SK-N-SH treated with all-trans-retinoic acid at 6 μM for 48 hours (cell line): Measurements from ENCODE around the gene CCL5.

Experiments used
- ATAC-seq: fragments of 200-7000 bp; cut with Tn5 transposase; 3 replicates; pipeline ENCODE4 v1.9.1; 2020; ENCODE audit warnings: mild to moderate bottlenecking, moderate library complexity
- ARNTL ChIP-seq: fragments of 450-650 bp; formaldehyde crosslinking; IDR thresholded peaks from 2 replicates; pipeline ENCODE4 v1.5.0; 2020; ENCODE audit warnings: low read depth, mild to moderate bottlenecking, moderate library complexity, borderline replicate concordance
- BACH2 ChIP-seq: fragments of 250-450 bp; sonication (Bioruptor Pico); IDR thresholded peaks from 2 replicates; pipeline ENCODE4 v1.9.0; 2021; ENCODE audit warnings: mild to moderate bottlenecking, borderline replicate concordance
- CREB5 ChIP-seq: fragments of 250-450 bp; sonication (Bioruptor Pico); IDR thresholded peaks from 2 replicates; pipeline ENCODE4 v1.5.1; 2020; ENCODE audit warnings: low read depth, mild to moderate bottlenecking, moderate library complexity
- CSDC2 ChIP-seq: fragments of 250-450 bp; sonication (Bioruptor Pico); IDR thresholded peaks from 2 replicates; pipeline ENCODE4 v1.5.0; 2020; ENCODE audit warnings: mild to moderate bottlenecking, moderate library complexity
- CSRNP3 ChIP-seq: fragments of 250-450 bp; sonication (Bioruptor Pico); IDR thresholded peaks from 2 replicates; pipeline ENCODE4 v1.5.1; 2021; ENCODE audit warnings: mild to moderate bottlenecking, moderate library complexity
- ESRRG ChIP-seq: fragments of 250-450 bp; sonication (Bioruptor Pico); IDR thresholded peaks from 2 replicates; pipeline ENCODE4 v1.6.1; 2021; ENCODE audit warnings: mild to moderate bottlenecking
- GLIS3 ChIP-seq: fragments of 250-450 bp; sonication (Bioruptor Pico); IDR thresholded peaks from 2 replicates; pipeline ENCODE4 v1.5.0; 2020; ENCODE audit warnings: mild to moderate bottlenecking, moderate library complexity
- ISL1 ChIP-seq: fragments of 250-450 bp; sonication (Bioruptor Pico); IDR thresholded peaks from 2 replicates; pipeline ENCODE4 v2.1.2; 2022; ENCODE audit warnings: mild to moderate bottlenecking, moderate library complexity
- OSR1 ChIP-seq: fragments of 250-450 bp; sonication (Bioruptor Pico); IDR thresholded peaks from 2 replicates; pipeline ENCODE4 v1.8.0; 2022; ENCODE audit warnings: moderate library complexity, mild to moderate bottlenecking, inconsistent platforms
- PPARA ChIP-seq: fragments of 250-450 bp; sonication (Bioruptor Pico); IDR thresholded peaks from 2 replicates; pipeline ENCODE4 v1.5.0; 2020; ENCODE audit warnings: mild to moderate bottlenecking, borderline replicate concordance
- RARB ChIP-seq: fragments of 250-450 bp; sonication (Bioruptor Pico); IDR thresholded peaks from 2 replicates; pipeline ENCODE4 v1.8.0; 2021; ENCODE audit warnings: mild to moderate bottlenecking, moderate library complexity
- SNAI2 ChIP-seq: fragments of 250-450 bp; sonication (Bioruptor Pico); IDR thresholded peaks from 2 replicates; pipeline ENCODE4 v1.5.0; 2020; ENCODE audit warnings: mild to moderate bottlenecking, moderate library complexity
- TCF4 ChIP-seq: fragments of 250-450 bp; sonication (Bioruptor Pico); IDR thresholded peaks from 2 replicates; pipeline ENCODE4 v1.8.0; 2021; ENCODE audit warnings: mild to moderate bottlenecking, moderate library complexity, borderline replicate concordance
- TOX ChIP-seq: fragments of 250-450 bp; sonication (Bioruptor Pico); IDR thresholded peaks from 2 replicates; pipeline ENCODE4 v1.8.0; 2021; ENCODE audit warnings: mild to moderate bottlenecking, moderate library complexity, borderline replicate concordance
- ZFP30 ChIP-seq: fragments of 450-650 bp; formaldehyde crosslinking; IDR thresholded peaks from 2 replicates; pipeline ENCODE4 v1.5.0; 2022; ENCODE audit warnings: mild to moderate bottlenecking, moderate library complexity
- ZNF565 ChIP-seq: fragments of 450-650 bp; formaldehyde crosslinking; conservative IDR thresholded peaks from 2 replicates; pipeline ENCODE4 v1.5.0; 2020; ENCODE audit warnings: low read depth, mild to moderate bottlenecking, moderate library complexity
- ZNF70 ChIP-seq: fragments of 450-650 bp; formaldehyde crosslinking; IDR thresholded peaks from 2 replicates; pipeline ENCODE4 v1.5.0; 2020; ENCODE audit warnings: mild to moderate bottlenecking, moderate library complexity
- ZNF8 ChIP-seq: fragments of 450-650 bp; formaldehyde crosslinking; IDR thresholded peaks from 2 replicates; pipeline ENCODE4 v1.5.0; 2020; ENCODE audit warnings: mild to moderate bottlenecking, moderate library complexity
- TF ChIP-seq, protein P1 (sequence below): fragments of 250-450 bp; sonication (Bioruptor Pico); IDR thresholded peaks from 2 replicates; pipeline ENCODE4 v1.8.0; 2020; ENCODE audit warnings: mild to moderate bottlenecking, moderate library complexity, borderline replicate concordance
- TF ChIP-seq, protein P2 (sequence below): fragments of 250-450 bp; sonication (Bioruptor Pico); IDR thresholded peaks from 2 replicates; pipeline ENCODE4 v1.5.0; 2020; ENCODE audit warnings: mild to moderate bottlenecking, moderate library complexity

CCL5 gene

DNA sequence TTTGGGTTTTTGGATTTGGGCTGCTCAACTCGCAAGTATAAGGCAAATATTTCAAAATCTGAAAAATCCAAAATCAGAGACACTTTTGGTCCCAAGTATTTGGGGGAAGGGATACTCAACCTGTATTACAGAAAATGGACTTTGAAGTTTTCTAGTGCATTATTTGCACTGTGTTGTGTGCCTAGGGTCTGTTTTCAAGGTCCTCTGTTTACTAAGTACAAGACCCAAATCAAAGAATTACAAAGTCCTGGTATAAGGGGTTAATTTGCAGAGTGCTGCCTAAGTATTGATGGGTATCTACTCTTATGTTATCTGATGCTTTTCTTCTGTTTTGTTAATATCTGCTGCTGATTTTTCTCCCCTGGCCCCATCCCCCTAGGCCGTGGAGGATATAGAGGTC lies 36.5 kb downstream of the CCL5 start:
- no peak for ATAC-seq
- TF ChIP-seq ARNTL (CRISPR knock-in tag) (no peak), ESRRG (CRISPR knock-in tag) (no peak), ISL1 (no peak), CSDC2 (CRISPR knock-in tag) (no peak), TCF4 (CRISPR knock-in tag) (no peak)
- TF ChIP-seq, protein P1, sequence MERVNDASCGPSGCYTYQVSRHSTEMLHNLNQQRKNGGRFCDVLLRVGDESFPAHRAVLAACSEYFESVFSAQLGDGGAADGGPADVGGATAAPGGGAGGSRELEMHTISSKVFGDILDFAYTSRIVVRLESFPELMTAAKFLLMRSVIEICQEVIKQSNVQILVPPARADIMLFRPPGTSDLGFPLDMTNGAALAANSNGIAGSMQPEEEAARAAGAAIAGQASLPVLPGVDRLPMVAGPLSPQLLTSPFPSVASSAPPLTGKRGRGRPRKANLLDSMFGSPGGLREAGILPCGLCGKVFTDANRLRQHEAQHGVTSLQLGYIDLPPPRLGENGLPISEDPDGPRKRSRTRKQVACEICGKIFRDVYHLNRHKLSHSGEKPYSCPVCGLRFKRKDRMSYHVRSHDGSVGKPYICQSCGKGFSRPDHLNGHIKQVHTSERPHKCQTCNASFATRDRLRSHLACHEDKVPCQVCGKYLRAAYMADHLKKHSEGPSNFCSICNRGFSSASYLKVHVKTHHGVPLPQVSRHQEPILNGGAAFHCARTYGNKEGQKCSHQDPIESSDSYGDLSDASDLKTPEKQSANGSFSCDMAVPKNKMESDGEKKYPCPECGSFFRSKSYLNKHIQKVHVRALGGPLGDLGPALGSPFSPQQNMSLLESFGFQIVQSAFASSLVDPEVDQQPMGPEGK (CRISPR knock-in tag) = no peak

GRCh38 chr17:35842239-35842638 lies 37.9 kb downstream of the CCL5 start:
- ATAC-seq = no peak
- TF ChIP-seq ARNTL (CRISPR knock-in tag) (no peak), TCF4 (CRISPR knock-in tag) (no peak), TOX (CRISPR knock-in tag) (no peak), BACH2 (CRISPR knock-in tag) (no peak), OSR1 (CRISPR knock-in tag) (no peak), GLIS3 (CRISPR knock-in tag) (no peak), ZFP30 (no peak)
- TF ChIP-seq, protein P2, sequence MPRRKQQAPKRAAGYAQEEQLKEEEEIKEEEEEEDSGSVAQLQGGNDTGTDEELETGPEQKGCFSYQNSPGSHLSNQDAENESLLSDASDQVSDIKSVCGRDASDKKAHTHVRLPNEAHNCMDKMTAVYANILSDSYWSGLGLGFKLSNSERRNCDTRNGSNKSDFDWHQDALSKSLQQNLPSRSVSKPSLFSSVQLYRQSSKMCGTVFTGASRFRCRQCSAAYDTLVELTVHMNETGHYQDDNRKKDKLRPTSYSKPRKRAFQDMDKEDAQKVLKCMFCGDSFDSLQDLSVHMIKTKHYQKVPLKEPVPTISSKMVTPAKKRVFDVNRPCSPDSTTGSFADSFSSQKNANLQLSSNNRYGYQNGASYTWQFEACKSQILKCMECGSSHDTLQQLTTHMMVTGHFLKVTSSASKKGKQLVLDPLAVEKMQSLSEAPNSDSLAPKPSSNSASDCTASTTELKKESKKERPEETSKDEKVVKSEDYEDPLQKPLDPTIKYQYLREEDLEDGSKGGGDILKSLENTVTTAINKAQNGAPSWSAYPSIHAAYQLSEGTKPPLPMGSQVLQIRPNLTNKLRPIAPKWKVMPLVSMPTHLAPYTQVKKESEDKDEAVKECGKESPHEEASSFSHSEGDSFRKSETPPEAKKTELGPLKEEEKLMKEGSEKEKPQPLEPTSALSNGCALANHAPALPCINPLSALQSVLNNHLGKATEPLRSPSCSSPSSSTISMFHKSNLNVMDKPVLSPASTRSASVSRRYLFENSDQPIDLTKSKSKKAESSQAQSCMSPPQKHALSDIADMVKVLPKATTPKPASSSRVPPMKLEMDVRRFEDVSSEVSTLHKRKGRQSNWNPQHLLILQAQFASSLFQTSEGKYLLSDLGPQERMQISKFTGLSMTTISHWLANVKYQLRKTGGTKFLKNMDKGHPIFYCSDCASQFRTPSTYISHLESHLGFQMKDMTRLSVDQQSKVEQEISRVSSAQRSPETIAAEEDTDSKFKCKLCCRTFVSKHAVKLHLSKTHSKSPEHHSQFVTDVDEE (CRISPR knock-in tag) = no peak

DNA sequence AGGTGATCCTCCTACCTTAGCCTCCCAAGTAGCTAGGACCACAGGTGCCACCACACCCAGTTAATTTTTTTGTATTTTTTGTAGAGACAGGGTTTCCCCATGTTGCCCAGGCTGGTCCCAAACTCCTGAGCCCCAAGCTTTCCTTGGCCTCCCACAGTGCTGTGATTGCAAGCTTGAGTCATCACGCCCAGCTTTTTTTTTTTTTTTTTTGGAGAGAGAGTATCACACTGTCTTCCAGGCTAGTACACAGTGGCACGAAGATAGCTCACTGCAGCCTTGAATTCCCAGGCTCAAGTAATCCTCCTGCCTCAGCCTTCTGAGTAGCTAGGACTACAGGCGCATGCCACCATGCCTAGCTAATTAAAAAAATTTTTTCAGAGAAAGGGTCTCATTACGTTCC lies 38.7 kb downstream of the CCL5 start:
- TF ChIP-seq SNAI2 (no peak), ZFP30 (no peak), PPARA (CRISPR knock-in tag) (no peak), BACH2 (CRISPR knock-in tag) (no peak), CSRNP3 (CRISPR knock-in tag) (no peak), ISL1 (no peak), CREB5 (CRISPR knock-in tag) (no peak), ZNF8 (CRISPR knock-in tag) (no peak), ZNF565 (CRISPR knock-in tag) (no peak), OSR1 (CRISPR knock-in tag) (no peak), TOX (CRISPR knock-in tag) (no peak), RARB (CRISPR knock-in tag) (no peak), ESRRG (CRISPR knock-in tag) (no peak), ZNF70 (CRISPR knock-in tag) (no peak)
- TF ChIP-seq, protein P2 (CRISPR knock-in tag) = no peak
- TF ChIP-seq, protein P1 (CRISPR knock-in tag) = no peak
- no peak; the same call in 2 of the 3 replicates for ATAC-seq
